ENCODE results near the gene PSTK. TPM values are rescaled to one million over a fixed set of nuclear protein-coding genes. Genes with fewer than 3 reads are reported as not detected.

The PSTK gene
- total and polyA plus RNA-seq, 2 of the 13 experiments (the other 11 are each of a cell fraction or from before 2014, with no cell fraction given) = 8.2 to 9.3 TPM

- TF ChIP-seq, protein P1, sequence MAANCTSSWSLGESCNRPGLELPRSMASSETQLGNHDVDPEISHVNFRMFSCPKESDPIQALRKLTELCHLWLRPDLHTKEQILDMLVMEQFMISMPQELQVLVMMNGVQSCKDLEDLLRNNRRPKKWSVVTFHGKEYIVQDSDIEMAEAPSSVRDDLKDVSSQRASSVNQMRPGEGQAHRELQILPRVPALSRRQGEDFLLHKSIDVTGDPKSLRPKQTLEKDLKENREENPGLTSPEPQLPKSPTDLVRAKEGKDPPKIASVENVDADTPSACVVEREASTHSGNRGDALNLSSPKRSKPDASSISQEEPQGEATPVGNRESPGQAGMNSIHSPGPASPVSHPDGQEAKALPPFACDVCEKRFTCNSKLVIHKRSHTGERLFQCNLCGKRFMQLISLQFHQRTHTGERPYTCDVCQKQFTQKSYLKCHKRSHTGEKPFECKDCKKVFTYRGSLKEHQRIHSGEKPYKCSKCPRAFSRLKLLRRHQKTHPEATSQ (CRISPR knock-in tag; IDR thresholded peaks at IDR 0.05; ENCODE audit: borderline replicate concordance) = no peak
- TF ChIP-seq ZNF552 (CRISPR knock-in tag; IDR thresholded peaks at IDR 0.05; ENCODE audit: borderline replicate concordance) (no peak), SNRNP70 (IDR thresholded peaks at IDR 0.05; ENCODE audit: low read depth, low read length) (no peak), MYC (CRISPR knock-in tag; IDR thresholded peaks at IDR 0.05; ENCODE audit: borderline replicate concordance) (no peak), ZNF570 (CRISPR knock-in tag; IDR thresholded peaks at IDR 0.05; ENCODE audit: borderline replicate concordance) (no peak), ZNF274 (CRISPR knock-in tag; IDR thresholded peaks at IDR 0.05) (no peak), ZNF790 (CRISPR knock-in tag; IDR thresholded peaks at IDR 0.05; ENCODE audit: borderline replicate concordance) (no peak), ZNF704 (CRISPR knock-in tag; IDR thresholded peaks at IDR 0.05; ENCODE audit: borderline replicate concordance) (no peak), HOXA9 (CRISPR knock-in tag; IDR thresholded peaks at IDR 0.05; ENCODE audit: borderline replicate concordance) (no peak), ZNF335 (CRISPR knock-in tag; IDR thresholded peaks at IDR 0.05) (no peak), ZNF484 (CRISPR knock-in tag; IDR thresholded peaks at IDR 0.05; ENCODE audit: borderline replicate concordance, low read depth) (no peak), TGIF2 (CRISPR knock-in tag; IDR thresholded peaks at IDR 0.05) (no peak), HMGA1 (CRISPR knock-in tag; conservative IDR thresholded peaks at IDR 0.05) (no peak), BATF2 (CRISPR knock-in tag; IDR thresholded peaks at IDR 0.05) (no peak), ZNF205 (CRISPR knock-in tag; IDR thresholded peaks at IDR 0.05) (no peak), KLF13 (CRISPR knock-in tag; IDR thresholded peaks at IDR 0.05) (no peak), FOXP1 (IDR thresholded peaks at IDR 0.05) (no peak), FOXP1 (CRISPR knock-in tag; IDR thresholded peaks at IDR 0.05) (0 out of 2 replicates have a peak, but pooled peaks have one; percentile 7), HNF4G (IDR thresholded peaks at IDR 0.05; ENCODE audit: borderline replicate concordance, low read depth, low read length) (no peak), HNF4G (CRISPR knock-in tag; IDR thresholded peaks at IDR 0.05; ENCODE audit: borderline replicate concordance, low read depth) (no peak), ZNF253 (CRISPR knock-in tag; IDR thresholded peaks at IDR 0.05; ENCODE audit: borderline replicate concordance) (no peak), NFIB (CRISPR knock-in tag; IDR thresholded peaks at IDR 0.05; ENCODE audit: borderline replicate concordance) (no peak), RXRB (CRISPR knock-in tag; IDR thresholded peaks at IDR 0.05; ENCODE audit: borderline replicate concordance) (0 out of 2 replicates have a peak, but pooled peaks have one; percentile 15), SUZ12 (IDR thresholded peaks at IDR 0.05; ENCODE audit: low read depth, low read length) (no peak), PRMT3 (CRISPR knock-in tag; IDR thresholded peaks at IDR 0.05; ENCODE audit: borderline replicate concordance, low read depth) (no peak), ZNF891 (CRISPR knock-in tag; IDR thresholded peaks at IDR 0.05) (no peak), HOXA3 (CRISPR knock-in tag; IDR thresholded peaks at IDR 0.05) (no peak)
- TF ChIP-seq, protein P2, sequence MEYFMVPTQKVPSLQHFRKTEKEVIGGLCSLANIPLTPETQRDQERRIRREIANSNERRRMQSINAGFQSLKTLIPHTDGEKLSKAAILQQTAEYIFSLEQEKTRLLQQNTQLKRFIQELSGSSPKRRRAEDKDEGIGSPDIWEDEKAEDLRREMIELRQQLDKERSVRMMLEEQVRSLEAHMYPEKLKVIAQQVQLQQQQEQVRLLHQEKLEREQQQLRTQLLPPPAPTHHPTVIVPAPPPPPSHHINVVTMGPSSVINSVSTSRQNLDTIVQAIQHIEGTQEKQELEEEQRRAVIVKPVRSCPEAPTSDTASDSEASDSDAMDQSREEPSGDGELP (IDR thresholded peaks at IDR 0.05; ENCODE audit: borderline replicate concordance, low read depth) = no peak
- TF ChIP-seq, protein P3, sequence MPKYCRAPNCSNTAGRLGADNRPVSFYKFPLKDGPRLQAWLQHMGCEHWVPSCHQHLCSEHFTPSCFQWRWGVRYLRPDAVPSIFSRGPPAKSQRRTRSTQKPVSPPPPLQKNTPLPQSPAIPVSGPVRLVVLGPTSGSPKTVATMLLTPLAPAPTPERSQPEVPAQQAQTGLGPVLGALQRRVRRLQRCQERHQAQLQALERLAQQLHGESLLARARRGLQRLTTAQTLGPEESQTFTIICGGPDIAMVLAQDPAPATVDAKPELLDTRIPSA (CRISPR knock-in tag; IDR thresholded peaks at IDR 0.05; ENCODE audit: borderline replicate concordance) = no peak
Observed at GRCh38 chr10:123019264-123019663, 39.1 kb downstream of the PSTK start (continued).
